ENCODE measurements around the gene QARS1. TPM values are rescaled to one million over a fixed set of nuclear protein-coding genes. Genes with fewer than 3 reads are reported as not detected.

Gene QARS1
- total RNA-seq, 3 donors from 2014 or later, result 233 to 268 (median 252) TPM

- Histone ChIP-seq H3K4me1 (peaks cover 8 to 11% of the 10 kb centered on the region in 2 donors), H3K9me3 (no peaks in the 10 kb centered on the region), H3K27ac (peak within 1 kb of the TSS; percentile 96), H3K27me3 (no peaks in the 10 kb centered on the region), H3K36me3 (peaks cover 27% of the 10 kb centered on the region), H3K4me3 (peak within 1 kb of the TSS; percentile 79 to 95 (median 91))
- no peak for TF ChIP-seq CTCF (IDR thresholded peaks at IDR 0.05)
- peak; percentile 85 to 87 (median 86) for TF ChIP-seq POLR2AphosphoS5 (IDR thresholded peaks at IDR 0.05)
- peak; percentile 73 for TF ChIP-seq POLR2A (IDR thresholded peaks at IDR 0.05)
- intact Hi-C loops (cut with DNase I; ENCODE audit: low total_unique reads), result loop anchor here (1.0 kb wide), 1 partner anchor 16 kb away; the partner anchor contains the start of gene QARS1
- DNase-seq (ENCODE audit: low spot score in 2 of 2), result peak; percentile 91 to 92
These were observed 16.0 kb upstream of the QARS1 start, which contains the start of gene USP19 for GRCh38 chr3:49120438-49121131. Gene USP19, minus strand, starts transcription at chr3:49120823. Its CDS starts 1,678 bp downstream, at chr3:49119145.

GRCh38 chr3:49120096-49120437, 15.5 kb upstream of the QARS1 start:
- Histone ChIP-seq H3K27me3 (no peaks in the 10 kb centered on the region), H3K27ac (peak overlapping the region; percentile 96), H3K4me3 (peak overlapping the region; percentile 79 to 95 (median 91)), H3K4me1 (peaks cover 8 to 11% of the 10 kb centered on the region in 2 donors), H3K36me3 (peaks cover 32% of the 10 kb centered on the region), H3K9me3 (no peaks in the 10 kb centered on the region)
- TF ChIP-seq CTCF (IDR thresholded peaks at IDR 0.05) (no peak), POLR2AphosphoS5 (IDR thresholded peaks at IDR 0.05) (no peak), POLR2A (IDR thresholded peaks at IDR 0.05) (no peak)
- DNase-seq (ENCODE audit: low spot score in 2 of 2), result no peak
- intact Hi-C loops (cut with DNase I; ENCODE audit: low total_unique reads), result loop anchor here (1.0 kb wide), 1 partner anchor 16 kb away; the partner anchor contains the start of gene QARS1

- H3K4me3 ChIP-seq, result peak overlapping the region; percentile 79 to 95 (median 91)
- no peak for DNase-seq (ENCODE audit: low spot score in 2 of 2)
- TF ChIP-seq CTCF (IDR thresholded peaks at IDR 0.05) (no peak), POLR2AphosphoS5 (IDR thresholded peaks at IDR 0.05) (no peak), POLR2A (IDR thresholded peaks at IDR 0.05) (no peak)
- intact Hi-C loops (cut with DNase I; ENCODE audit: low total_unique reads), result no loop called here
- H3K36me3 ChIP-seq, result peaks cover 38% of the 10 kb centered on the region
- H3K9me3 ChIP-seq, result no peaks in the 10 kb centered on the region
- H3K27ac ChIP-seq, result peak overlapping the region; percentile 96
- peaks cover 8 to 11% of the 10 kb centered on the region in 2 donors for H3K4me1 ChIP-seq
- no peaks in the 10 kb centered on the region for H3K27me3 ChIP-seq
These were observed 14.9 kb upstream of the QARS1 start for GRCh38 chr3:49119439-49119838.

- TF ChIP-seq CTCF (IDR thresholded peaks at IDR 0.05) (no peak), POLR2AphosphoS5 (IDR thresholded peaks at IDR 0.05) (no peak), POLR2A (IDR thresholded peaks at IDR 0.05) (no peak)
- Histone ChIP-seq H3K27ac (peak overlapping the region; percentile 96), H3K4me1 (peaks cover 8 to 11% of the 10 kb centered on the region in 2 donors), H3K4me3 (peak overlapping the region in 2 of 3 donors; percentile 79 to 95), H3K36me3 (peaks cover 39% of the 10 kb centered on the region), H3K27me3 (no peaks in the 10 kb centered on the region), H3K9me3 (no peaks in the 10 kb centered on the region)
- intact Hi-C loops (cut with DNase I; ENCODE audit: low total_unique reads), result no loop called here
- no peak for DNase-seq (ENCODE audit: low spot score in 2 of 2)
These were observed 14.5 kb upstream of the QARS1 start for GRCh38 chr3:49119036-49119435.

- no peak overlapping the region for H3K4me3 ChIP-seq
- intact Hi-C loops (cut with DNase I; ENCODE audit: low total_unique reads), result no loop called here
- TF ChIP-seq POLR2AphosphoS5 (IDR thresholded peaks at IDR 0.05) (no peak), POLR2A (IDR thresholded peaks at IDR 0.05) (no peak), CTCF (IDR thresholded peaks at IDR 0.05) (no peak)
- no peaks in the 10 kb centered on the region for H3K4me1 ChIP-seq
- DNase-seq (ENCODE audit: low spot score in 2 of 2), result no peak
- H3K27me3 ChIP-seq, result no peaks in the 10 kb centered on the region
- H3K36me3 ChIP-seq, result peaks cover 56% of the 10 kb centered on the region
- no peak overlapping the region for H3K27ac ChIP-seq
- H3K9me3 ChIP-seq, result no peaks in the 10 kb centered on the region
These were observed 7.7 kb upstream of the QARS1 start for GRCh38 chr3:49112262-49112661.

Measured in breast epithelium (tissue), 4 donors.